Large intestine (tissue), 12 donors: ENCODE measurements around the gene NFATC1. TPM values are rescaled to one million over a fixed set of nuclear protein-coding genes. Genes with fewer than 3 reads are reported as not detected.

Source experiments
- DNase-seq, 2 donors: peaks; one replicate each; pipeline versions ENCODE4 v3.0.0 to v3.0.0-alpha.2; 2013
- H3K27ac ChIP-seq: one replicate; pipeline ENCODE4 v1.5.1; 2013; ENCODE audit warnings: low read length
- H3K27me3 ChIP-seq: 2 replicates; pipeline ENCODE4 v1.6.1; 2013; ENCODE audit warnings: low read length; ENCODE audit not compliant: control insufficient read depth, insufficient read depth
- H3K36me3 ChIP-seq: 2 replicates; pipeline ENCODE4 v1.6.1; 2013; ENCODE audit warnings: low read length; ENCODE audit not compliant: control insufficient read depth, insufficient read depth
- H3K4me1 ChIP-seq: one replicate; pipeline ENCODE4 v1.6.1; 2013; ENCODE audit warnings: low read length; ENCODE audit not compliant: control insufficient read depth, insufficient read depth
- H3K4me3 ChIP-seq: one replicate; pipeline ENCODE4 v1.5.1; 2013; ENCODE audit warnings: low read length
- H3K9me3 ChIP-seq: one replicate; pipeline ENCODE4 v1.6.1; 2013; ENCODE audit warnings: mild to moderate bottlenecking, low read depth, low read length, moderate library complexity; ENCODE audit not compliant: control insufficient read depth
- WGBS: methylation state at CpG from one replicate; pipeline ENCODE4 v1.1.5; 2013; ENCODE audit warnings: low lambda C conversion rate; ENCODE audit not compliant: insufficient coverage; 5-methylcytosine and 5-hydroxymethylcytosine counted together
- long read RNA-seq, 11 donors: transcript quantifications; one replicate each; lab custom pipeline, GENCODE V29; 2026
- polyA plus RNA-seq: library from polyadenylated mRNA; unstranded; fragments of 120-200 nt; gene quantifications from one replicate; pipeline ENCODE4 v1.2.1, GENCODE V29; 2013

Gene NFATC1
- 6.9 TPM for polyA plus RNA-seq
- long read RNA-seq, donor 1, partial matches to known transcripts = 0 of 2 reads
- long read RNA-seq, donor 1, other reads (novel, unspliced or antisense) = 0 of 2 reads
- long read RNA-seq, donor 2, full-length matches to known transcripts = 2 of 2 reads
- long read RNA-seq, donor 2, partial matches to known transcripts = 0 of 2 reads
- long read RNA-seq, donor 2, other reads (novel, unspliced or antisense) = 0 of 2 reads
- long read RNA-seq, donor 3 = 0 reads
- long read RNA-seq, donor 4 = 0 reads
- long read RNA-seq, donor 5, partial matches to known transcripts = 0 of 2 reads
- long read RNA-seq, donor 5, other reads (novel, unspliced or antisense) = 0 of 2 reads
- long read RNA-seq, donor 6, full-length matches to known transcripts = 5 of 5 reads
- long read RNA-seq, donor 6, partial matches to known transcripts = 0 of 5 reads
- long read RNA-seq, donor 6, other reads (novel, unspliced or antisense) = 0 of 5 reads
- long read RNA-seq, donor 7, full-length matches to known transcripts = 2 of 2 reads
- long read RNA-seq, donor 7, partial matches to known transcripts = 0 of 2 reads
- long read RNA-seq, donor 7, other reads (novel, unspliced or antisense) = 0 of 2 reads
- long read RNA-seq, donor 8 = 0 reads
- long read RNA-seq, donor 9 = 0 reads
- long read RNA-seq, donor 10 = 0 reads
- long read RNA-seq, donor 11 = 0 reads

DNA sequence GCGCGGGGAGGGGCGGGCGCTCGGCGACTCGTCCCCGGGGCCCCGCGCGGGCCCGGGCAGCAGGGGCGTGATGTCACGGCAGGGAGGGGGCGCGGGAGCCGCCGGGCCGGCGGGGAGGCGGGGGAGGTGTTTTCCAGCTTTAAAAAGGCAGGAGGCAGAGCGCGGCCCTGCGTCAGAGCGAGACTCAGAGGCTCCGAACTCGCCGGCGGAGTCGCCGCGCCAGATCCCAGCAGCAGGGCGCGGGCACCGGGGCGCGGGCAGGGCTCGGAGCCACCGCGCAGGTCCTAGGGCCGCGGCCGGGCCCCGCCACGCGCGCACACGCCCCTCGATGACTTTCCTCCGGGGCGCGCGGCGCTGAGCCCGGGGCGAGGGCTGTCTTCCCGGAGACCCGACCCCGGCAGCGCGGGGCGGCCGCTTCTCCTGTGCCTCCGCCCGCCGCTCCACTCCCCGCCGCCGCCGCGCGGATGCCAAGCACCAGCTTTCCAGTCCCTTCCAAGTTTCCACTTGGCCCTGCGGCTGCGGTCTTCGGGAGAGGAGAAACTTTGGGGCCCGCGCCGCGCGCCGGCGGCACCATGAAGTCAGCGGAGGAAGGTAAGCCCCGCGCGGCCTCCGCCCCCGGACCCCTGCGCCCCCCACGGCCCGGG is at the start of gene NFATC1:
Gene NFATC1, plus strand, starts transcription at position 170 of the 644 bp plus-strand sequence. Its CDS starts 295 bp downstream, at position 465.
- peaks cover 10% of the 10 kb centered on the region for H3K9me3 ChIP-seq
- no peaks in the 10 kb centered on the region for H3K36me3 ChIP-seq
- DNase-seq = peak in 1 of 2 donors; percentile 60
- WGBS = no CpG with 5 or more reads among the region's 91 CpGs
- H3K4me3 ChIP-seq = peak within 1 kb of the TSS; percentile 23
- peak within 1 kb of the TSS; percentile 33 for H3K27ac ChIP-seq
- peaks cover 74% of the 10 kb centered on the region for H3K27me3 ChIP-seq
- peaks cover 16% of the 10 kb centered on the region for H3K4me1 ChIP-seq

- Histone ChIP-seq H3K4me1 (no peaks in the 10 kb centered on the region), H3K36me3 (peaks cover 56% of the 10 kb centered on the region), H3K27ac (no peak overlapping the region), H3K9me3 (no peaks in the 10 kb centered on the region), H3K27me3 (no peaks in the 10 kb centered on the region), H3K4me3 (no peak overlapping the region)
- no peak for DNase-seq
- no CpG with 5 or more reads among the region's 26 CpGs for WGBS
Measured at GRCh38 chr18:79345981-79346380, 49.7 kb upstream of the NFATC1 start.

DNA sequence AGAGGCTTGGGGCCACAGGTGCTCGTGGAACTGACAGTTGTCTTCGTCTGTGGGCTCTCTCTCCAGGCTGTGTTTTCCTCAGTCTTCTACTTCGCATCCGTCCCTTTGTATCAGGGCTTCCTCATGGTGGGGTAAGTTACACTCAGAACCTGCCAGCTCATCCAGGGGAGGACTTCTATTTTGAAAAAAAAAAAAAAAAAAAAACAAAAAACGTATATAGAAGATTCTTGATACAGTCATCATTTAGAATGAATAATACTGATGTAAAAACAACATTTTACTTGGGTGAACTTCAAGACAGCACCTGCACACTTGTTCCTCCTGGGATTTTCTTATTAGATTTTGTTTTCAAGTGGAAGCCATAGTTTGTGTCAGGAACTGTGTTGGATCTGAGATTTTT is 47.7 kb upstream of the NFATC1 start:
- DNase-seq = no peak
- Histone ChIP-seq H3K9me3 (no peaks in the 10 kb centered on the region), H3K27me3 (no peaks in the 10 kb centered on the region), H3K27ac (no peak overlapping the region), H3K4me1 (no peaks in the 10 kb centered on the region), H3K36me3 (peaks cover 57% of the 10 kb centered on the region), H3K4me3 (no peak overlapping the region)
- 94% methylated on average over 3 of the region's 5 CpGs for WGBS

GRCh38 chr18:79352432-79352831 is 43.3 kb upstream of the NFATC1 start:
- Histone ChIP-seq H3K27ac (no peak overlapping the region), H3K27me3 (no peaks in the 10 kb centered on the region), H3K4me1 (no peaks in the 10 kb centered on the region), H3K4me3 (no peak overlapping the region), H3K36me3 (peaks cover 42% of the 10 kb centered on the region), H3K9me3 (no peaks in the 10 kb centered on the region)
- 85% methylated on average over 2 of the region's 6 CpGs for WGBS
- no peak for DNase-seq

- Histone ChIP-seq H3K27me3 (no peaks in the 10 kb centered on the region), H3K4me3 (no peak overlapping the region), H3K4me1 (no peaks in the 10 kb centered on the region), H3K27ac (no peak overlapping the region), H3K36me3 (peaks cover 35% of the 10 kb centered on the region), H3K9me3 (no peaks in the 10 kb centered on the region)
- WGBS = no CpG with 5 or more reads among the region's 17 CpGs
- DNase-seq = no peak
Measured at GRCh38 chr18:79353267-79353666, 42.5 kb upstream of the NFATC1 start.

DNA sequence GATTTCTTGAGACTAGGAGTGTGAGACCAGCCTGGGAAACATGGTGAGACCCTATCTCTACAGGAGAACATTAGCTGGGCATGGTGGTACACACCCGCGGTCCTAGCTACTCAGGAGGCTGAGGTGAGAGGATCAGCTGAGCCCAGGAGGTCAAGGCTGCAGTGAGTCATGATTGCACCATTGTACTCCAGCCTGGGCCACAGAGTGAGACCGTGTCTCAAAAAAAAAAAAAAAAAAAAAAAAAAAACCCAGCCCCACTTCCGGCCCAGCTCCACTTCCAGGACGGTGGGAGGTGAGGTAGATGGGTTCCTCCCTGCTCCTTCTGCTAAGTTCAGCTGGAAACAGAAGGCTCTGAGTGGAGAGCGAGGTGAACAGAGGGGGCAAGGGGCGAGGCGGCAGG is 41.4 kb upstream of the NFATC1 start:
- WGBS = no CpG with 5 or more reads among the region's 8 CpGs
- Histone ChIP-seq H3K36me3 (peaks cover 32% of the 10 kb centered on the region), H3K9me3 (no peaks in the 10 kb centered on the region)

DNA sequence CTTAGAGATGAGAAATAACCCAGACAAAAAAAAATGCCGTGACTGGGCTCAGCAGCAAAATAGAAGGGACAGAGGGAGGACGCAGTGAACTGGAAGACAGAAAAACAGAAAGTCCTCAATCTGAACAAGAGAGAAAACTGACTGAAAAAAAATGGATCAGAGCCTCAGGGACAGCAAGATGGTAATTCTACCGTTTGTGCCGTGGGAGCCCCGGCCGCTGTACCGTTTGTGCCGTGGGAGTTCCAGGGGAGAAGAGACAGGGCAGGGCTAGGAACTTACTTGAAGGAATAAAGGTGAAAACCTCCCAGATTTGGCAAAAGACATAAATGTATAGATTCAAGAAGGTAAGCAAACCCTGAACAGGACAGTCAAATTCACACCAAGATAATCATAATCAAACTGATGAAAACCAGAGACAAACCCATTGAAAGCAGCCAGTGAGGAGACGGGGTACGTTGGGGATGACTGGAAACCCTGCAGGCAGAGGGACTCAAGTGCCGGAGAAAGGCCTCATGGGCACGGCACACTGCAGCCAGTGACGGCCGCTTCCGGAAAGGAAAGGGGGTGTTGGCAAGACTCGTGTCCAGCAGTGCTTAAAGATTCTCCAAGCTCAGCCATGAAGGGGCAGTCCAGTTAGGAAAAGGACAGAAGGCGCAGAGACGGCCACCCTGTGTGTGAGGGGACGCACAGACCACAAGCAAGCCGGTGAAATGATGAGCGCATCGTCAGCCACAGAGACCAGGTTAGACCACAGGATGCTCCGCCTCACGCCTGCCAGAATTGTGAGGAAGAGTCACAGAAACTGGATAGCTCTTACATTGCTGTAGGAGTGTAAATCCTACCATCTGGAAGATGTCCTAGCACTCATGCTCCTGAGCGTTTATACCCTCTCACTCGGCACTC is 40.0 kb upstream of the NFATC1 start:
- Histone ChIP-seq H3K27ac (no peak overlapping the region), H3K9me3 (no peaks in the 10 kb centered on the region), H3K27me3 (no peaks in the 10 kb centered on the region), H3K4me1 (no peaks in the 10 kb centered on the region), H3K4me3 (no peak overlapping the region), H3K36me3 (peaks cover 31% of the 10 kb centered on the region)
- 83% methylated on average over 7 of the region's 26 CpGs for WGBS
- DNase-seq = no peak

More for the DNA sequence above, 41.4 kb upstream of the NFATC1 start:
- no peaks in the 10 kb centered on the region for H3K4me1 ChIP-seq
- no peak for DNase-seq
- H3K4me3 ChIP-seq = no peak overlapping the region
- H3K27ac ChIP-seq = no peak overlapping the region
- no peaks in the 10 kb centered on the region for H3K27me3 ChIP-seq

DNA sequence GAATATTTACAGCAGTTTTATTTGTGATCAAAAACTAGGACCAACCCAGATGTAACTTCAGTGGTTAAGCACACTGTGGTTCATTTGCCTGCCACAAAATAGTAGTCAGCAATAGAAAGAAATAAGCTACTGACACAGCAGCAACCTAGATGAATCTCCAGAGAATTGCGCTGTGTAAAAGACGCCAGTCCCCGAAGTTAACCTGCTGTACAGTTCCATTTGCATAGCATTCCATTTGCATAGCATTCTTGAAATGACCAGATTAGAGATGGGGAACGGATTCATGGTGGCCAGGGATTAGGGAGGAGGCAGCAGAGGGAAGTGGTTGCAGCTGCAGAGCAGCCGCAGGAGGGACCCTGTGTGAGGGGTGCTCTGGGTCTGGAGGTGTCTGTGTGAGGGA is 39.3 kb upstream of the NFATC1 start:
- Histone ChIP-seq H3K36me3 (peaks cover 37% of the 10 kb centered on the region), H3K4me3 (no peak overlapping the region), H3K4me1 (no peaks in the 10 kb centered on the region), H3K27ac (no peak overlapping the region), H3K27me3 (no peaks in the 10 kb centered on the region), H3K9me3 (no peaks in the 10 kb centered on the region)
- no peak for DNase-seq
- WGBS = no CpG with 5 or more reads among the region's 5 CpGs

- WGBS = no CpG with 5 or more reads among the region's 12 CpGs
- peaks cover 29% of the 10 kb centered on the region for H3K36me3 ChIP-seq
Measured at GRCh38 chr18:79360933-79361332, 34.8 kb upstream of the NFATC1 start.

More at GRCh38 chr18:79360933-79361332, 34.8 kb upstream of the NFATC1 start:
- H3K27ac ChIP-seq = no peak overlapping the region
- no peaks in the 10 kb centered on the region for H3K27me3 ChIP-seq
- peaks cover 3% of the 10 kb centered on the region for H3K9me3 ChIP-seq
- H3K4me3 ChIP-seq = no peak overlapping the region
- H3K4me1 ChIP-seq = no peaks in the 10 kb centered on the region
- no peak for DNase-seq
